BLaER1 treated with 17β-estradiol and CSF1 and Interleukin-3, amounts not matched to agents 10 nM and 100 nM (cell line): ENCODE results near the gene USP28.
A peak's percentile ranks its signal among the peaks of the same experiment; 100 is the strongest.

ENCODE experiments used
- H3K27ac ChIP-seq, 11 experiments: shearing (Covaris generic); formaldehyde crosslinking; 2 replicates each; pipeline ENCODE4 v1.8.1; 2022
- H3K27me3 ChIP-seq, 11 experiments: shearing (Covaris generic); formaldehyde crosslinking; 2 replicates each; pipeline ENCODE4 v1.8.1; 2022
- H3K36me3 ChIP-seq, 11 experiments: shearing (Covaris generic); formaldehyde crosslinking; 2 replicates each; pipeline ENCODE4 v1.8.1; 2022
- H3K4me1 ChIP-seq, 10 experiments: shearing (Covaris generic); formaldehyde crosslinking; 2 replicates each; pipeline ENCODE4 v1.8.1; 2022
- H3K4me2 ChIP-seq, 11 experiments: shearing (Covaris generic); formaldehyde crosslinking; 2 replicates each; pipeline ENCODE4 v1.8.1; 2022
- H3K4me3 ChIP-seq, 10 experiments: shearing (Covaris generic); formaldehyde crosslinking; 2 replicates each; pipeline ENCODE4 v1.8.1; 2022
- H3K9ac ChIP-seq, 11 experiments: shearing (Covaris generic); formaldehyde crosslinking; 2 replicates each; pipeline ENCODE4 v1.8.1; 2022
- H3K9me3 ChIP-seq, 11 experiments: shearing (Covaris generic); formaldehyde crosslinking; replicated peaks in 1 of 11; 2 replicates each; pipeline ENCODE4 v1.8.1; 2022
- H4K20me1 ChIP-seq, 11 experiments: shearing (Covaris generic); formaldehyde crosslinking; 2 replicates each; pipeline ENCODE4 v1.8.1; 2022
- Cebpa-rat ChIP-seq, 11 experiments: shearing (Covaris generic); IDR thresholded peaks; 2 replicates each; pipeline ENCODE4 v1.8.1; 2022

The USP28 gene

DNA sequence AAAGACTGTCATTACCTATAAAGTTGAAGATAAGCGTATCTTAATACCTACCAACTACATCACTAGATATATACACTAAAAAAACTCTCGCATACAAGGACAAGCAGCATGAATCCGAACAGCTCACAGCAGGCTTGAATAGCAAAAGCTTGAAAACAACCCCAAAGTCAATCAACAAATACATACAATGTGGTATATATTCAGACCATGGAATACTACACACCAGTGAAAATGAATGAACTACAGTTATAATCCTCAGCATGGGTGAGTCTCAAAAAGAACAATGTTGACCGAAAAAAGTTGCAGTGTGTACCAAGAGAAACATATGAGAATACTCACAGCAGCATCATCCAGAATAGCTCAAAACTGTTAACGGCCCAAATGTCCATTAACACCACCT is 25.2 kb downstream of the USP28 start:
- Histone ChIP-seq H3K27me3 (no peaks in the 10 kb centered on the region), H3K9ac (no peak overlapping the region), H3K4me1 (peaks cover 0 to 7% (median 0%) of the 10 kb centered on the region in 10 experiments; a peak in 5 of 20 replicates), H3K27ac (no peak overlapping the region), H3K9me3 (peaks cover 0 to 22% (median 11%) of the 10 kb centered on the region in 11 experiments; a peak in 12 of 22 replicates), H3K4me3 (no peak overlapping the region), H3K36me3 (peaks cover 43 to 80% (median 70%) of the 10 kb centered on the region in 11 experiments), H3K4me2 (no peak overlapping the region), H4K20me1 (peaks cover 0 to 4% (median 0%) of the 10 kb centered on the region in 11 experiments; a peak in 3 of 22 replicates)
- TF ChIP-seq Cebpa-rat (IDR thresholded peaks at IDR 0.05), result no peak

DNA sequence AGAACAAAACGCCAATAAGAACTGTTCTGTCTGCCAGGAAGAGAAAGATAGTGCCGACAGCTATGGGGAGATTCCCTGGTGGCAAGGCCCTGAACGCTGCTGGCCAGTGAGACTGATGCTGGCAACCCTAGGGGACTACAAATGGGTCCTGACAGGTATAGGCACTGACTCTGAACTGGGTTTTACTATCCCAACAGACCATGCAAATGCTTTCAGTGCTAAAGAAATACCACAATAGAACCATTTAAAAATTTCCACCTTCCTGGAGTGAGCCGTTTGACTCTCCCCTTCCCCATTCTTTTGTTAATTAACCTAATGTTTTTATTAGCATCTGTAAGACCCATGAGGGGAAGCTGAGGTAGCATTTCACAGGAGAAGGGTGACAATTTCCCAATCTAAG is 25.7 kb downstream of the USP28 start:
- H3K4me1 ChIP-seq, result peaks cover 0 to 7% (median 0%) of the 10 kb centered on the region in 10 experiments; a peak in 5 of 20 replicates
- no peak for TF ChIP-seq Cebpa-rat (IDR thresholded peaks at IDR 0.05)
- H4K20me1 ChIP-seq, result peaks cover 0 to 4% (median 0%) of the 10 kb centered on the region in 11 experiments; a peak in 3 of 22 replicates
- H3K36me3 ChIP-seq, result peaks cover 43 to 85% (median 75%) of the 10 kb centered on the region in 11 experiments
- H3K27me3 ChIP-seq, result no peaks in the 10 kb centered on the region
- no peak overlapping the region for H3K27ac ChIP-seq
- H3K9me3 ChIP-seq, result peaks cover 0 to 22% (median 10%) of the 10 kb centered on the region in 11 experiments; a peak in 12 of 22 replicates
- H3K4me2 ChIP-seq, result no peak overlapping the region
- no peak overlapping the region for H3K9ac ChIP-seq
- no peak overlapping the region for H3K4me3 ChIP-seq

DNA sequence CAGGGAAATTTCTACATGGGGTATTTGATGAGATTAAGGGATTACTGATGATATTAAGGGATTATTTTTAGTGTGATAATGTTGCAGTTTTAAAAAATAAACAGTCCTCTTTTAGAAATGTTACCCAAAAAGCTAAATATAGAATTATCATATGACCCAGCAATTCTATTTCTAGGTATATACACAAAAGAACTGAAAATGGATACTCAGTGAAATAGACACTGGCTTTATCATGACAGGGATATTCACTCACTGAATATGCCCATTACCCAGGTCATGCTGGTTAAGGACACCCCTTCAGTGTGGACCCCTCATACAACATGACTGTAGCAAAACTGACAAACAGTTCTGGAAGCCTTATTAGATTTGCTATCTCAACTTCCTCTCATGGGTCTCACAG is 27.8 kb downstream of the USP28 start:
- Histone ChIP-seq H3K27ac (no peak overlapping the region; a peak in 1 of 22 replicates), H3K4me3 (no peak overlapping the region), H4K20me1 (peaks cover 0 to 4% (median 0%) of the 10 kb centered on the region in 11 experiments; a peak in 2 of 22 replicates), H3K4me1 (peaks cover 0 to 7% (median 0%) of the 10 kb centered on the region in 10 experiments; a peak in 5 of 20 replicates), H3K36me3 (peaks cover 41 to 82% (median 74%) of the 10 kb centered on the region in 11 experiments), H3K4me2 (0 out of 22 replicates have a peak overlapping the region, but pooled peaks of 2 of the 11 experiments have one; percentile 8 to 39), H3K9me3 (peaks cover 0 to 9% (median 0%) of the 10 kb centered on the region in 11 experiments; a peak in 4 of 22 replicates), H3K27me3 (no peaks in the 10 kb centered on the region), H3K9ac (no peak overlapping the region)
- TF ChIP-seq Cebpa-rat (IDR thresholded peaks at IDR 0.05), result no peak

DNA sequence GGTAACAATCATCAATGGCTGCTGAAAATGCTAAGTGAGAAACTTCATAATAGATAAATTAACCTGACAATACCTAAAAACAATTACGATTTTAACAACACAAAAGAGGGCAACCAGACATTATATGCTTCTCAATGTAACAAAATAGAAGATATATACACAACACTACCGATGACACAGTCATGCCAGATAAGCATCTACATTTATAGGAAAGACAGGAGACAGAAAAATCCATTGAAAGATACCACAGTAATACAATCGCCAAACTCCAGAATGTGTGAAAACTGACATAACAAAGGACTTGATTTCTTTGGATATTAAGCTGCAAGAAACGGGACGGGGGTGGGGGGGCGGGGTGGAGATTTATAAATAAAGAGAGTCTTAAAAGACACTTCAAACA is 28.3 kb downstream of the USP28 start:
- H3K36me3 ChIP-seq, result peaks cover 38 to 82% (median 69%) of the 10 kb centered on the region in 11 experiments
- no peak overlapping the region for H3K4me2 ChIP-seq
- no peak overlapping the region for H3K4me3 ChIP-seq
- peaks cover 0 to 9% (median 0%) of the 10 kb centered on the region in 11 experiments; a peak in 4 of 22 replicates for H3K9me3 ChIP-seq
- H3K9ac ChIP-seq, result no peak overlapping the region
- H3K27ac ChIP-seq, result no peak overlapping the region
- H3K4me1 ChIP-seq, result peaks cover 0 to 7% (median 0%) of the 10 kb centered on the region in 10 experiments; a peak in 5 of 20 replicates
- no peak for TF ChIP-seq Cebpa-rat (IDR thresholded peaks at IDR 0.05)
- H3K27me3 ChIP-seq, result no peaks in the 10 kb centered on the region
- peaks cover 0 to 4% (median 0%) of the 10 kb centered on the region in 11 experiments; a peak in 2 of 22 replicates for H4K20me1 ChIP-seq

DNA sequence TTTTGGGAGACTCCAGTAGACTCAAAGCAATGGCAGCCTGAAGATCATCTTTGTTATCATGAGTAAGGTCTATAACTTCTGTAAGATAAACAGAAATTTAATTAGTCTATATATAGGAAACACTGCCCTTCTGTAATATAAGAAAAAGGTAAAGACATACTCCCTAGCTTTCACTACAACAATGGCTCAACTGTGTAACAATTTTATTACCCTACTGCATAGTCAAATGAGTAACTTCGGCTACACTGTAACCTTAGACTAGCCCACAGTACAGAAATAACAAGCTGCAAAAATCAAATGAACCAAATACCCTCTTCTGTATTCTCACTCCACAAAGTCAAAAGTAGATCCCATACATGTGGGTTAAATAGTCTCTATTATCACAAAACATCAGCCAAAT is 33.7 kb downstream of the USP28 start:
- no peak overlapping the region for H3K27ac ChIP-seq
- TF ChIP-seq Cebpa-rat (IDR thresholded peaks at IDR 0.05), result no peak

DNA sequence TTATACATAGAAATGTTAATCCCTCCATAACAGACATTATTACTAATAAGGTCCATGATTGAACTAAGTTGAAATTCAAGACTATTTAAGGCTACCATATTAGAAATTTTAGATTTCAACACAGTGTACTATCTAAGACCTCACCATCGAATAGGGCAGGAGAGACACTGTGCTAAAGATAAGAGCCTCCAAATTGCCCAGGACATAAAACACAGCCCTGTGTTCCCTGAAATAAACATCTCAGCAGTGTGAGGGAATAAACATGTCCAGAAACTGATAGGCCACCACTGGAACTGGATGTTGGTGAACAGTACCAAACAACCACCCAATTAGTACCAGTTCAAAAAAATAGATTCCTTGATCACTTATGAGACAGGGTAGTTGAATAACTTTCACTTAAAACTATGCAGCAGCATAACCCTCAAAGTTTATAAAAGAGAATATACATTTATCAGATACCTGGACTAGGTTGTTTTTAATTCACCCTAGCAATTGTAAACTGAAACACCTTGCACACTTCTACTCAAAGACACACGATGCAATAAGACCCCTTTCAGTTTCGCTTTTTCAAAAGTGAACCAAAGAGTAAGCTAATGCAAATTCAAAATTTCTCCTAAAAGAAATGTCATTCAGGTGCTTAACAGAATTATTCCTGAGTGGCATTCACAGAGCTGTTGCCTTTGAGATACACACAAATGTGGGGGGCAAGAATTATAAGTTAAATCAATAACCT is 34.3 kb downstream of the USP28 start:
- Histone ChIP-seq H3K27me3 (no peaks in the 10 kb centered on the region), H3K9me3 (no peaks in the 10 kb centered on the region), H3K27ac (no peak overlapping the region), H3K4me1 (no peaks in the 10 kb centered on the region), H4K20me1 (no peaks in the 10 kb centered on the region), H3K4me2 (no peak overlapping the region), H3K4me3 (no peak overlapping the region), H3K36me3 (peaks cover 60 to 97% (median 84%) of the 10 kb centered on the region in 11 experiments), H3K9ac (no peak overlapping the region)
- TF ChIP-seq Cebpa-rat (IDR thresholded peaks at IDR 0.05), result no peak

More for the DNA sequence above, 33.7 kb downstream of the USP28 start:
- Histone ChIP-seq H3K36me3 (peaks cover 54 to 94% (median 83%) of the 10 kb centered on the region in 11 experiments), H3K4me1 (no peaks in the 10 kb centered on the region), H3K9me3 (no peaks in the 10 kb centered on the region), H3K4me2 (no peak overlapping the region), H3K9ac (no peak overlapping the region), H3K4me3 (no peak overlapping the region), H4K20me1 (no peaks in the 10 kb centered on the region), H3K27me3 (no peaks in the 10 kb centered on the region)

DNA sequence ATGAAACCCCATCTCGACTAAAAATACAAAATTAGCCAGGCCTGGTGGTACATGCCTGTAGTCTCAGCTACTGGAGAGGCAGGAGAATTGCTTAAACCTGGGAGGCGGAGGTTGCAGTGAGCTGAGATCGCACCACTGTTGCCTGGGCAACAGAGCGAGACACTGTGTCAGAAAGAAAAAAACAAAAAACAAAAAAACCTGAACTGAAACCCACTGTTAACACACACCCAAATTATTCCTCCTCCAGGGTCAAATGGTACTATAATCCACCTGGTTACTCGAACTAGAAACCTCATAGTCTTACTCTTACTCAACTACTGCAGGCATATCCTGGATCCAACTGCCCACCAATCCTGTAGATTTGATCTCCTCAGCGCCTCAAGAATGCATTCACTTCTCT is 35.5 kb downstream of the USP28 start:
- Histone ChIP-seq H3K9me3 (no peaks in the 10 kb centered on the region), H3K9ac (no peak overlapping the region), H3K36me3 (peaks cover 64 to 97% (median 86%) of the 10 kb centered on the region in 11 experiments), H3K27me3 (no peaks in the 10 kb centered on the region), H3K4me3 (no peak overlapping the region), H3K27ac (no peak overlapping the region), H3K4me1 (no peaks in the 10 kb centered on the region), H3K4me2 (no peak overlapping the region), H4K20me1 (no peaks in the 10 kb centered on the region)
- TF ChIP-seq Cebpa-rat (IDR thresholded peaks at IDR 0.05), result no peak

DNA sequence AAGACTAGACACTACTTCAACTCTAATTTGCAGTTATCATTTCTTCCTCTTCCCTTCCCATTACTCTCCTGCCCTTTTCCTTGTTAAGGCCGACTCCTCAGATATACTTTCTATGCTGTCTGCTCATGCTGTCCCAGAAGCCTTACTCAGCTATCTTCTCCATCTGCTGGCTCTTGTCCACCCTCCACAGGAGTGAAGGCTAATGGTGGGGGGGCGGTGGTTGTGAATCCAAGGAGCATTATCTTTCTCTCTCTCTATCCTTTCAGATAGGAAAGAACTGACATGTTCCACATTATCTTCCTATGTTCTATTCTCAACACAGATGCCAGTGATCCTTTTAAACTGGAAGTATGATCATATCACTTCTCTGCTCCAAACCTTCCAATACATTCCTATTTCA is 37.4 kb downstream of the USP28 start:
- no peaks in the 10 kb centered on the region for H3K27me3 ChIP-seq
- no peak overlapping the region for H3K9ac ChIP-seq
- H3K27ac ChIP-seq, result no peak overlapping the region
- peaks cover 67 to 100% (median 84%) of the 10 kb centered on the region in 11 experiments for H3K36me3 ChIP-seq
- no peak overlapping the region for H3K4me2 ChIP-seq
- H3K4me3 ChIP-seq, result no peak overlapping the region
- no peaks in the 10 kb centered on the region for H4K20me1 ChIP-seq
- TF ChIP-seq Cebpa-rat (IDR thresholded peaks at IDR 0.05), result no peak
- H3K4me1 ChIP-seq, result no peaks in the 10 kb centered on the region
- no peaks in the 10 kb centered on the region for H3K9me3 ChIP-seq

DNA sequence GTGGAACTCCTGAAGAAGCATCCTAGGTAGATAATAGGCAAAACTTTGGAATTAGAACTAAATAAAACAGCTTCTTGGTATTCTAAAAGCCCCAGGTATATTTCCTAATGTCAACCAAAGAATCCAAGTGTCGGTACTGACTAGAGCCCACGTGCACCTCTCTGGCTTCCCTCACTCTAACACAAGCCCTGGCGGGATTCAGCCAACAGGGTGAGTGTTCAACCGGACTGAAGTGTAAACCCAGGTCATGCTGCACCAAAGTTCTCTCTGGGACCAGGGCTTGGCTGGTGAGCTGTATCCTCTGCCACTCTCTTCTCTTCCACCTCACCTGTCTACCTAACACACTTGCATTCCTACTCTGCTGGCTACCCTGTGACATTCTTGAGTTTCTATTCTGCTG is 40.1 kb downstream of the USP28 start:
- no peaks in the 10 kb centered on the region for H3K4me1 ChIP-seq
- no peak for TF ChIP-seq Cebpa-rat (IDR thresholded peaks at IDR 0.05)
- H3K9ac ChIP-seq, result no peak overlapping the region
- H4K20me1 ChIP-seq, result no peaks in the 10 kb centered on the region
- H3K9me3 ChIP-seq, result no peaks in the 10 kb centered on the region
- peaks cover 62 to 99% (median 87%) of the 10 kb centered on the region in 11 experiments for H3K36me3 ChIP-seq
- no peak overlapping the region for H3K4me3 ChIP-seq
- no peak overlapping the region for H3K27ac ChIP-seq
- no peak overlapping the region for H3K4me2 ChIP-seq
- no peaks in the 10 kb centered on the region for H3K27me3 ChIP-seq
